ENCODE results near the gene NEK2. TPM values are rescaled to one million over a fixed set of nuclear protein-coding genes. Genes with fewer than 3 reads are reported as not detected.
A peak's percentile ranks its signal among the peaks of the same experiment; 100 is the strongest.

The NEK2 gene
- total RNA-seq, 1 experiment from 2014 or later, result 50.2 TPM

DNA sequence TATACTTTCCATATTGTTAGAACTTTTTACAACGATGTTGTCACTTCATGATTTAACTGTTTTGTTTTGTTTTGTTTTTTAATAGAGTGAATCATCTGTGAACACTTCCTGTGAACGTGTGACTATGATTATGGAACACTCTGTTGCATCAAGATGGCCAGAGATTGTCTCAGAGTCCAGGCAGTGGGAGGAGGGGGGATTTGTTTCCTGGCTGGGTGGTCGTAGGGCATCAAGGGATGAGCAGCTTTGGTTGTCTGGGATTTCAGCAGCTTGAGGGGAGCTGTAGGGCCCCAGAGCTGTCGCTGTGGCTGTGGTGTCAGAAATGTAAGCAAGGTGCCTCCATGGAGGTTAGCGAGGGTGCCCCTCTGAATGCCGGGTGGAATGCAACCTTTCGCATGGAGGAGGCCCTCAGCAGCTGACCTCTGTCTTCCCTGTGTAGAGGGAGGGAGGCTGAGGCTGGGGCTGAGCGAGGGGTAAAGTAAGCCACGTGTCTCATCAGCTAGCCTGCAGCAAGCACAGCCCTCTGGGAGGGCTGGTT, 21.4 kb downstream of the NEK2 start:
- H3K9me3 ChIP-seq (ENCODE audit: control insufficient read depth in 1 of 2, insufficient read depth in 1 of 2, low read depth in 1 of 2, low read length in 2 of 2), result no peaks in the 10 kb centered on the region
- TF ChIP-seq SRF (IDR thresholded peaks at IDR 0.05; ENCODE audit: low read depth) (no peak), POLR2AphosphoS5 (IDR thresholded peaks at IDR 0.05; ENCODE audit: low read depth, low read length) (no peak), SP1 (IDR thresholded peaks at IDR 0.05; ENCODE audit: low read depth) (no peak)
- no peak for DNase-seq (ENCODE audit: low read depth, low spot score)
- BruUV-seq (replicated peaks), result no TSS peak
- intact Hi-C loops (cut with micrococcal nuclease), result loop anchor here (2.0 to 5.0 kb wide), 4 partner anchors 183 to 1247 kb away; no protein-coding TSS in a partner anchor
- peak overlapping the region; percentile 70 for H2AFZ ChIP-seq (ENCODE audit: low read depth, low read length, poor library complexity, severe bottlenecking)
- H3K27ac ChIP-seq (ENCODE audit: low read depth, low read length), result no peak overlapping the region
- H3K36me3 ChIP-seq (ENCODE audit: control insufficient read depth in 1 of 2, insufficient read depth in 2 of 2, low read length in 2 of 2), result no peaks in the 10 kb centered on the region
- POLR2A ChIA-PET, result no interaction called here
- CTCF ChIA-PET, result interaction anchor here (1.4 to 6.2 kb wide), 4 partner anchors 12 to 140 kb away, joined by 3 to 41 read pairs (median 5); partner anchors contain the start of gene SLC30A1
- H3K9me2 ChIP-seq (ENCODE audit: insufficient read depth), result no peaks in the 10 kb centered on the region
- H3K9ac ChIP-seq (ENCODE audit: low read length), result no peak overlapping the region
- RAD21 ChIA-PET (ENCODE audit: low non-redundant PET in 1 of 2, low total read pairs in 2 of 2, uncharacterized antibody in 2 of 2, unreplicated experiment in 2 of 2), result interaction anchor here in 1 of 2 experiments (1.6 kb wide), 1 partner anchor 139 kb away, joined by 4 read pairs; no protein-coding TSS in a partner anchor
- no peaks in the 10 kb centered on the region for H4K20me1 ChIP-seq (ENCODE audit: insufficient read depth)
- H3K4me2 ChIP-seq (ENCODE audit: low read length), result 0 out of 2 replicates have a peak overlapping the region, but pooled peaks have one; percentile 32
- no peaks in the 10 kb centered on the region for H3K79me2 ChIP-seq (ENCODE audit: insufficient read depth, low read length)
- ATAC-seq, result no peak
- H3K4me1 ChIP-seq (ENCODE audit: control insufficient read depth in 1 of 2, insufficient read depth in 2 of 2, low read length in 2 of 2), result peaks cover 11 to 38% of the 10 kb centered on the region in 2 experiments; a peak in 3 of 4 replicates
- H3K27me3 ChIP-seq (ENCODE audit: insufficient read depth, low read length), result no peaks in the 10 kb centered on the region
- no peak overlapping the region for H3K4me3 ChIP-seq (replicated peaks in 1 of 2; ENCODE audit: low read depth in 1 of 2, low read length in 2 of 2)

DNA sequence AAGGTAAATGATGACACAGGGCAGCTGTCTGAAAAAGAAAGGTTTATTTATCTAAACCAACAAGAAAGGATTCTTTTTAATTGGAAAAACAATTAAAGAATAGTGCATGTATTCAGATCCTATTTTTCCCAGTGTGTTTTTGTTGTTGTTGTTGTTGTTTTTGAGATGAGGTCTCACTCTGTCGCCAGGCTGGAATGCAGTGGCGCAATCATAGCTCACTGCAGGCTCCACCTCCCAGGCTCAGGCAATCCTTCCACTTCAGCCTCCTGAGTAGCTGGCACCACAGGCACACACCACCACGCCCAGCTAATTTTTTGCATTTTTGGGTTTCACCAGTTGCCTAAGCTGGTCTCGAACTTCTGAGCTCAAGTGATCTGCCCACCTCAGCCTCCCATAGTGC, 22.1 kb downstream of the NEK2 start:
- Histone ChIP-seq H3K36me3 (ENCODE audit: control insufficient read depth in 1 of 2, insufficient read depth in 2 of 2, low read length in 2 of 2) (no peaks in the 10 kb centered on the region), H3K9me3 (ENCODE audit: control insufficient read depth in 1 of 2, insufficient read depth in 1 of 2, low read depth in 1 of 2, low read length in 2 of 2) (no peaks in the 10 kb centered on the region), H4K20me1 (ENCODE audit: insufficient read depth) (no peaks in the 10 kb centered on the region), H3K27ac (ENCODE audit: low read depth, low read length) (no peak overlapping the region), H2AFZ (ENCODE audit: low read depth, low read length, poor library complexity, severe bottlenecking) (peak overlapping the region; percentile 70), H3K9ac (ENCODE audit: low read length) (no peak overlapping the region), H3K27me3 (ENCODE audit: insufficient read depth, low read length) (no peaks in the 10 kb centered on the region), H3K4me2 (ENCODE audit: low read length) (peak overlapping the region; percentile 32), H3K4me3 (replicated peaks in 1 of 2; ENCODE audit: low read depth in 1 of 2, low read length in 2 of 2) (no peak overlapping the region), H3K9me2 (ENCODE audit: insufficient read depth) (no peaks in the 10 kb centered on the region), H3K4me1 (ENCODE audit: control insufficient read depth in 1 of 2, insufficient read depth in 2 of 2, low read length in 2 of 2) (peaks cover 11 to 45% of the 10 kb centered on the region in 2 experiments; a peak in 3 of 4 replicates), H3K79me2 (ENCODE audit: insufficient read depth, low read length) (no peaks in the 10 kb centered on the region)
- no peak for ATAC-seq
- CTCF ChIA-PET, result interaction anchor here (1.4 to 6.2 kb wide), 4 partner anchors 11 to 139 kb away, joined by 3 to 41 read pairs (median 5); partner anchors contain the start of gene SLC30A1
- DNase-seq (ENCODE audit: low read depth, low spot score), result no peak
- POLR2A ChIA-PET, result interaction anchor here (0.8 kb wide), 1 partner anchor 382 kb away, joined by 3 read pairs; no protein-coding TSS in a partner anchor
- TF ChIP-seq ATF3 (IDR thresholded peaks at IDR 0.05), result no peak
- TF ChIP-seq ZBTB33 (IDR thresholded peaks at IDR 0.05; ENCODE audit: extremely low read depth, insufficient replicate concordance, low read length), result no peak
- TF ChIP-seq ZFX (IDR thresholded peaks at IDR 0.05), result no peak
- no peak for TF ChIP-seq REST (IDR thresholded peaks at IDR 0.05; ENCODE audit: low read depth)
- TF ChIP-seq SIN3A (IDR thresholded peaks at IDR 0.05; ENCODE audit: low read depth), result no peak
- TF ChIP-seq POLR2A (IDR thresholded peaks at IDR 0.05; ENCODE audit: borderline replicate concordance, extremely low read depth, insufficient read depth, insufficient read length), result no peak
- TF ChIP-seq CEBPB (IDR thresholded peaks at IDR 0.05; ENCODE audit: low read depth), result peak; percentile 93
- no peak for TF ChIP-seq EZH2 (IDR thresholded peaks at IDR 0.05)
- no peak for TF ChIP-seq YY1 (IDR thresholded peaks at IDR 0.05; ENCODE audit: extremely low read depth, insufficient replicate concordance, low read depth, low read length)
- intact Hi-C loops (cut with micrococcal nuclease), result loop anchor here (5.0 kb wide), 1 partner anchor 1246 kb away; no protein-coding TSS in a partner anchor
- RAD21 ChIA-PET (ENCODE audit: low non-redundant PET in 1 of 2, low total read pairs in 2 of 2, uncharacterized antibody in 2 of 2, unreplicated experiment in 2 of 2), result interaction anchor here (0.7 to 1.6 kb wide), 3 partner anchors 125 to 330 kb away, joined by 3 to 5 read pairs (median 4); no protein-coding TSS in a partner anchor
- BruUV-seq (replicated peaks), result no TSS peak
